GM10266 (cell line): ENCODE results near the gene ENDOV.

Experiments used
- DNase-seq: peaks from one replicate; pipeline ENCODE4 v3.0.0; 2012; ENCODE audit errors: extremely low spot score
- TF ChIP-seq, protein P1 (sequence below): IDR thresholded peaks from 2 replicates; pipeline ENCODE4 v1.5.1; 2012; ENCODE audit warnings: mild to moderate bottlenecking, low read depth; ENCODE audit not compliant: control insufficient read depth, insufficient read depth; ENCODE audit errors: missing control alignments

The ENDOV gene

DNA sequence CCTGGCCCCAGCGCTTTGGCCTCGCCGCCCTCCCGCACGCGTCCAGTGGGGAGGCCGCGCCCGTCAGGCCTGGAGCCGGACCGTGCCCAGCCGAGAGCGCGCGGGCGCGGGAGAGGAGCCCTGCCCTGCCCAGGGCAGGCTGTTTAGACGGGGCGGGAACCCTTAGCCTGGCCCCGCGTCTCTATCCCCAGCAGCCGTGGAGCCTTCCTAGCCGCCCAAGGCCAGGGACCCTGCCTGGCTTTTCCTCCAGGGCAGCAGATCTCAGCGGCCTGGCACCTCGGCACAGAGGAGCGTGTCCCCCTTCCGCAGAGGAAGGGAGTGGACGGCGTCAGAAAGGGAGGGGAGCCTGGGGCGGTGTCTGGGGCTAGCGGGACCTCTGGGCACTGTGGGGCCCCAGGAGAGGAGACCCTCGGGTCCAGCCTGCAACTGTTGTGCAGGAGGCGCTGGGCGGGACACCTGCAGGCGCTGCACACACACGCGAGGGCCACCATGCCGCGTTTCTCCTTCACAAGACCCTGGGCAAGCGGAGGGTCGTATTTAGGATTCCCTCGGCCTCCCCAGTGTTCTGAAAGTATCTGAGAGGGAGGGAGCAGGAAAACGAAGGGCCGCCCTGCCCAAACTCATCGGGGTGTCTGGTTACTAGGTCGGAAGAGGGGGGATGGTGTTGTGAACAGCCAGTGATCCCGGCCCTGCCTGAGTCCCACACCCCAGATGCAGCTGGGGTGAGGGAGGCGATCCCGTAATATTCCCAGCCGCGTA is 63.7 kb downstream of the ENDOV start:
- no peak for DNase-seq
- TF ChIP-seq, protein P1, sequence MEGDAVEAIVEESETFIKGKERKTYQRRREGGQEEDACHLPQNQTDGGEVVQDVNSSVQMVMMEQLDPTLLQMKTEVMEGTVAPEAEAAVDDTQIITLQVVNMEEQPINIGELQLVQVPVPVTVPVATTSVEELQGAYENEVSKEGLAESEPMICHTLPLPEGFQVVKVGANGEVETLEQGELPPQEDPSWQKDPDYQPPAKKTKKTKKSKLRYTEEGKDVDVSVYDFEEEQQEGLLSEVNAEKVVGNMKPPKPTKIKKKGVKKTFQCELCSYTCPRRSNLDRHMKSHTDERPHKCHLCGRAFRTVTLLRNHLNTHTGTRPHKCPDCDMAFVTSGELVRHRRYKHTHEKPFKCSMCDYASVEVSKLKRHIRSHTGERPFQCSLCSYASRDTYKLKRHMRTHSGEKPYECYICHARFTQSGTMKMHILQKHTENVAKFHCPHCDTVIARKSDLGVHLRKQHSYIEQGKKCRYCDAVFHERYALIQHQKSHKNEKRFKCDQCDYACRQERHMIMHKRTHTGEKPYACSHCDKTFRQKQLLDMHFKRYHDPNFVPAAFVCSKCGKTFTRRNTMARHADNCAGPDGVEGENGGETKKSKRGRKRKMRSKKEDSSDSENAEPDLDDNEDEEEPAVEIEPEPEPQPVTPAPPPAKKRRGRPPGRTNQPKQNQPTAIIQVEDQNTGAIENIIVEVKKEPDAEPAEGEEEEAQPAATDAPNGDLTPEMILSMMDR = no peak

GRCh38 chr17:80479246-80479566 is 64.2 kb downstream of the ENDOV start:
- no peak for DNase-seq
- TF ChIP-seq, protein P1 = no peak

DNA sequence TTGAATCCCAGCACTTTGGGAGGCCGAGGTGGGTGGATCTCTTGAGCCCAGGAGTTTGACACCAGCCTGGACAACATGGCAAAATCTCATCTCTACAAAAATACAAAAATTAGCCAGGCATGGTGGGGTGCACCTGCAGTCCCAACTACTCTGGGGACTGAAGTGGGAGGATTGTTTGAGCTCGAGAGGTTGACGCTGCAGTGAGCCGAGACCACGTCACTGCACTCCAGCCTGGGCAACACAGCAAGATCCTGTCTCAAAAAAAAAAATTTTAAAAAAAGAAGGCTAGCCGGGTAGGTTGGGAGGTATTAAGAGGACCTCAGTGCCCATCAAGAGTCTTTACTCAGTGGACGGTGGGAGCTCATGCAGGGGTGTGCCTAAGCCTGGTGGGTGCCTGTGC is 65.3 kb downstream of the ENDOV start:
- TF ChIP-seq, protein P1 = no peak
- DNase-seq = no peak

DNA sequence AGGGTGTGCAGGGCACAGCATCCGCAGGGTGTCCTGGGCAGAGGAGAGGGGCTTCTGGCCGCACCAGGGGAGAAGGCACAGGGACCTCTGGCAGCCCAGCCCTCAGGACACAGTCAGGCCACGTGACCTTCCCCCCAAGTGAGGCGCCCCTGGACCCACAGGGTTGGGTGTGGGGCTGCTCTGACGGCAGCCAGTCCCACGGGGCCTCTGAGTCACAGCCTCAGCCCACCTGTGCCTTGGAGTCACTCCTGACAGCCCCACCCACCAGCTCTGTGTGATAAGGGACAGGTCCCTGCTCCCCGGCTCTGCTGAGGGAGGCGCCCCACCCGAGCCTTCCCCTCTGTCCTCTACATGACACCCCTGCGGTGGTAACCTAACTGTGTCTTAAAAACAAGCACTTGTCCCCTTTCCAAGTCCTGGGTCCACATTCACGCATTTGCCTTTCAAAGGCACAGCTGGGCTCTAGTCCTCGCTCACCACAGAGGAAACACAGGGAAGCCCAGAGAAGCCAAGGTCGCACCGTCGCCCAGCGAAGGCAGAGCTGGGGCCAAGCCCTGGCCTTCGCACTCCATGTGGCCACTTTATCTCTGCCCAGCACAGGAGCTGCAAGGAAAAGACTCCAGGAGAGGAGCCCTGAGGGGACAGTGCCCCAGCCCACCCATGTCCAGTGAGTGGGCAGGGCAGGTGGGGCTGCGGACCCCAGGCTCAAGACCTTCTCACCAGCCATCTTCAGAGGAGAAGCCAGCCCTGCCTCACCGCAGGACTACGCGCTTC is 66.5 kb downstream of the ENDOV start:
- no peak for DNase-seq
- TF ChIP-seq, protein P1 = no peak

GRCh38 chr17:80482058-80482318 is 67.0 kb downstream of the ENDOV start:
- TF ChIP-seq, protein P1 = no peak

DNA sequence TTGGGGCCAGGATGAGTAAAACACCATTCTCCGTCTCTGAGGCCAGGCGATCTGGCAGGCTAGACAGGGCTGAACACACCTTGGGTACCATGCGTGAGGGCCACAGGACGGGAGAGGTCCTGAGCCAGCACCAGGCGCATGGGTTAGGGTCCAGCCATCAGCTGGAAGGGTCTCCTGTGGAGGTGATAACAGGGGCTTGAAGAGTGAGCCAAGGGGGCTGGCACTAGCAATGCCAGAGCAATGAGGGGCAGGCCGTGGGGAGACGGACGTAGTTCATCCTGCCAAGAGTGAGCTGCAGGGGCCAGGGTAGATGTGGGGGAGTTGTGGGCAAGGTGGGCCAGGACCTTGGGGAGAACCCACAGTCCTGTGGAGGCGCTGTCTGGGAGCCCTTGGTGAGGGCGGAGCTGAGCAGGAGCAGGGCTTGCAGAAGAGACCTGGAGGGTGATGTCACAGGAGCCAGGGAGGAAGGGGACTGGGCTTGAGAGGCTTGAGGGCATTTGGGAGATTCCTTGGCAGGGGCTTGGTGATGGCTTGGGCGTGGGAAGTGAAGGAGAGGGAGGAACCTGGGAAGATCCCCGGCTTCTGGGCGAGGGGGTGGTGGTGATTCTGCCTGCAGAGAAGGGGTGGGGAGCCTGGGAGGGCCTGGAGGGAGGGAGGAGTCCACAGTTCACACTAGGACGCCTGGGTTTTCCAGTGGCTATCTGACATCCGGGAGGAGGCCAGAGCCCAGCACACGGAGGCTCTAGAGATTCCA is 67.8 kb downstream of the ENDOV start:
- TF ChIP-seq, protein P1 = no peak

More at GRCh38 chr17:80482058-80482318, 67.0 kb downstream of the ENDOV start:
- DNase-seq = no peak

GRCh38 chr17:80485846-80486245 is 70.9 kb downstream of the ENDOV start:
- peak; percentile 63 for DNase-seq
- TF ChIP-seq, protein P1 = no peak

More for the DNA sequence above, 67.8 kb downstream of the ENDOV start:
- no peak for DNase-seq
